ENCODE data around the gene C1QTNF12.

Gene C1QTNF12

GRCh38 chr1:1239614-1240347 lies 6.7 kb downstream of the C1QTNF12 start:
- DNase-seq: no peak

GRCh38 chr1:1239227-1239613 lies 7.3 kb downstream of the C1QTNF12 start:
- no peak for DNase-seq

- no peak for DNase-seq
Measured at GRCh38 chr1:1238702-1239178, 7.8 kb downstream of the C1QTNF12 start.

GRCh38 chr1:1237874-1238701 lies 8.4 kb downstream of the C1QTNF12 start:
- no peak for DNase-seq

- DNase-seq: no peak
Measured at GRCh38 chr1:1236945-1237873, 9.3 kb downstream of the C1QTNF12 start.

GRCh38 chr1:1236176-1236763 lies 10.3 kb downstream of the C1QTNF12 start:
- DNase-seq: no peak

GRCh38 chr1:1235016-1235744 lies 11.3 kb downstream of the C1QTNF12 start:
- no peak for DNase-seq

- no peak for DNase-seq
Measured at GRCh38 chr1:1234180-1234808, 12.2 kb downstream of the C1QTNF12 start.

GRCh38 chr1:1233567-1233892 lies 13.0 kb downstream of the C1QTNF12 start:
- no peak for DNase-seq

GRCh38 chr1:1232796-1233566 lies 13.5 kb downstream of the C1QTNF12 start:
- DNase-seq: no peak

- no peak for DNase-seq
Measured at GRCh38 chr1:1232208-1232795, 14.2 kb downstream of the C1QTNF12 start, which contains the start of gene B3GALT6. Gene B3GALT6 (plus strand): TSS chr1:1232237. CDS start chr1:1232279, 42 bp downstream.

- peak; percentile 97 for DNase-seq
Measured at GRCh38 chr1:1231400-1232207, 14.9 kb downstream of the C1QTNF12 start, which contains the start of gene SDF4. Gene SDF4 (minus strand): TSS chr1:1232001. CDS start chr1:1228772, 3,229 bp downstream.

- no peak for DNase-seq
Measured at GRCh38 chr1:1230656-1231399, 15.7 kb downstream of the C1QTNF12 start.

- DNase-seq: no peak
Measured at GRCh38 chr1:1229770-1230169, 16.8 kb downstream of the C1QTNF12 start.

- no peak for DNase-seq
Measured at GRCh38 chr1:1228596-1229321, 17.8 kb downstream of the C1QTNF12 start.

- DNase-seq: no peak
Measured at GRCh38 chr1:1228187-1228586, 18.3 kb downstream of the C1QTNF12 start.

- DNase-seq: no peak
Measured at GRCh38 chr1:1227386-1227785, 19.1 kb downstream of the C1QTNF12 start.

Data from CD4-positive, alpha-beta T cell treated with Interleukin-17A for 1 hour (primary cell).